AG09309 (cell line): ENCODE data around the gene DUSP15.

Experiments
- DNase-seq: peaks from one replicate; pipeline ENCODE4 v3.0.0-alpha.2; 2010; ENCODE audit warnings: low read depth
- H3K4me3 ChIP-seq: 2 replicates; pipeline ENCODE4 v1.5.1; 2011; ENCODE audit warnings: mild to moderate bottlenecking, low read depth, low read length, moderate library complexity; ENCODE audit not compliant: control insufficient read depth
- TF ChIP-seq, protein P1 (sequence below): IDR thresholded peaks from 2 replicates; pipeline ENCODE4 v1.5.1; 2011; ENCODE audit warnings: mild to moderate bottlenecking, low read depth, low read length, inconsistent platforms; ENCODE audit not compliant: insufficient read depth, control insufficient read depth; ENCODE audit errors: missing control alignments

DUSP15 gene

DNA sequence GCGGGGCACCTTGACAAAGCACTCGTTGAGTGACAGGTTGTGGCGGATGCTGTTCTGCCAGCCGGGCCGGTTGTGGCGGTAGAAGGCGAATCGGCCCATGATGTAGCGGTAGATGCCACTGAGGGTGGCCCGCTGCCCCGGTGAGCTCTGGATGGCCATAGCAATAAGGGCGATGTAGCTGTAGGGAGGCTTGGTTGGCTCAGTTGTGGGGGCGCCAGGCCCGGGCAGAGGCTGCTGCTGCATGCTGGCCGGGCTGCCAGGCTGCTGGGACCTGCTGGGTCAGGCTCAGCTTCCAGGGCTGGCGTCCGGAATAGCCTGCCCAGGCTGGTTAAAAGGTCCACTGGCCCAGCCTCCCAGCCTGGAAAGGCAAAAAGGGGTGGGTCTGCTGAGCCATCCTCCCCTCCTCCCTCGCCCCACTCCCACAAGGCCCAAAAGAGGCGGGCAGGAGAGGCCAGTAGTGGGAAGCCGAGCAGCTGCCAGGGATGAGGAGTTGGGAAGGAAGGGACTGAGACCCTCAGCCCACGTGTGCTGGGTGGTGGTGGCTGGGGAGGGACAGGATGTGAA is 24.9 kb downstream of the DUSP15 start, which contains the start of gene FOXS1:
FOXS1 (minus strand) TSS at position 305 of the 564 bp plus-strand sequence; CDS start at position 243, 62 bp downstream.
- H3K4me3 ChIP-seq: no peak within 1 kb of the TSS
- no peak for DNase-seq
- TF ChIP-seq, protein P1, sequence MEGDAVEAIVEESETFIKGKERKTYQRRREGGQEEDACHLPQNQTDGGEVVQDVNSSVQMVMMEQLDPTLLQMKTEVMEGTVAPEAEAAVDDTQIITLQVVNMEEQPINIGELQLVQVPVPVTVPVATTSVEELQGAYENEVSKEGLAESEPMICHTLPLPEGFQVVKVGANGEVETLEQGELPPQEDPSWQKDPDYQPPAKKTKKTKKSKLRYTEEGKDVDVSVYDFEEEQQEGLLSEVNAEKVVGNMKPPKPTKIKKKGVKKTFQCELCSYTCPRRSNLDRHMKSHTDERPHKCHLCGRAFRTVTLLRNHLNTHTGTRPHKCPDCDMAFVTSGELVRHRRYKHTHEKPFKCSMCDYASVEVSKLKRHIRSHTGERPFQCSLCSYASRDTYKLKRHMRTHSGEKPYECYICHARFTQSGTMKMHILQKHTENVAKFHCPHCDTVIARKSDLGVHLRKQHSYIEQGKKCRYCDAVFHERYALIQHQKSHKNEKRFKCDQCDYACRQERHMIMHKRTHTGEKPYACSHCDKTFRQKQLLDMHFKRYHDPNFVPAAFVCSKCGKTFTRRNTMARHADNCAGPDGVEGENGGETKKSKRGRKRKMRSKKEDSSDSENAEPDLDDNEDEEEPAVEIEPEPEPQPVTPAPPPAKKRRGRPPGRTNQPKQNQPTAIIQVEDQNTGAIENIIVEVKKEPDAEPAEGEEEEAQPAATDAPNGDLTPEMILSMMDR: no peak

DNA sequence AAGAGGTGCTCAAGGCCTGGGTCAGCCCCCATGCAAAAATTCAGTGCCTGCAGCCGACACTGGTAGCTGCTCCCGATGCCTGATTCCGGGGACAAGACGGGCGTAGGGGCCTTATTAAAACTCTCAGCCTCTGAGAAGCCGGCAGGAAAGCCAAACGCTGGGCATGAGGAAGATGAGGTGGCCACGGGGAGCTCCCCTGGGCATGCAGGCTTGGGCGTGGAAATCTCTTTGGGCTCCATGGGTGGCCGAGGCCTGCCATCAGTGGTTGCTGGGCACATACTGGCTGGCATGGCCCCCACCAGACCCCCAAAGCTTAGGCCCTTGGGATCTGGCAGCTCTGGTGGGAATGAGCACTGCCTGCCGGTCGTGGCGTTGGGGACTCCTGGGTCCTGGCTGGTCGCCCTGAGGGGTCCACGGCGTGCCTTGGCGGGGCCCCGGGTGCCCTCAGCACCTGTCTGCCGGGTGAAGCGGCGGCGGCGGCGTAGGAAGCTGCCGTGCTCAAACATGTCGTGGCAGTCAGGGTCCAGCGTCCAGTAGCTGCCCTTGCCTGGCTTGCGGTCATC is 25.5 kb downstream of the DUSP15 start:
- DNase-seq: no peak
- TF ChIP-seq, protein P1: no peak
- no peak overlapping the region for H3K4me3 ChIP-seq

DNA sequence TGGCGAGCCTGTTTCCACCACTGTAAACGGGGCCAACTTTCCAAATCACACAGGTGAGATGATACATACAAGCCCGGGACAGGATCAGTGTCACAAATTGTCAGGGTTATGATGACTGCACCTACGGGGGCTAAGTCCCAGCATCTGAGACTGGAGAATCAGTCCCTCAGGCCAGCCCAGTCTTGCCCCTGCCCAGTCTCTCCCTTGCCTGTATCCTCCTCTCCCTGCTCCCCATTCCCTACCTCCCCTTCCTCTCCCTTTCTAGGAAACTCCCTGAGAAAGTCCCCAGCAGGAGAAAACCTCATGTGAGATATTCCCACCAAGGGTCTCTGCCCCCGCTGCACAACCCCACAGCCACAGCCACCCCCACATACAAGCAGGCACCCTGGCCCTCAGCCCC is 26.4 kb downstream of the DUSP15 start:
- TF ChIP-seq, protein P1: no peak
- no peak overlapping the region for H3K4me3 ChIP-seq
- no peak for DNase-seq

DNA sequence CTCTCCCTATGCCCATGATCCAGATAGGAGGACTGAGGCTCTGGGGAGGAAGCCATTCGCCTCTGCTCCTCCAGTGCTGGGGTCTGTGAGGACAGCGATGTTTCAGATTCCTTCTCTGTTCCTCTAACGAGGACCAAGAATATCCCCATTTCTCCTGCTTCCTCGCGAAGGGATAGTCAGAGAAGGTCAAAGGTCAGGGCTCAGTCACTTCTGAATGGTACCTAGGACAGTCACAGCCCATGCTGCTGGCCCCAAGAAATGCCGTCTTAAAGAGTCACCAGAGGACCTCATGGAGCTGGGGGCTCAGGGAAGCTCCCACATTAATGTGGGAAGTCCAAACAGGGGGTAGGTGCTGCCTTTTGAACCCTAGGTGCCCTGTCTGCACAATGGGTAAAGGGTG is 27.0 kb downstream of the DUSP15 start:
- no peak for DNase-seq
- H3K4me3 ChIP-seq: no peak overlapping the region
- TF ChIP-seq, protein P1: no peak

DNA sequence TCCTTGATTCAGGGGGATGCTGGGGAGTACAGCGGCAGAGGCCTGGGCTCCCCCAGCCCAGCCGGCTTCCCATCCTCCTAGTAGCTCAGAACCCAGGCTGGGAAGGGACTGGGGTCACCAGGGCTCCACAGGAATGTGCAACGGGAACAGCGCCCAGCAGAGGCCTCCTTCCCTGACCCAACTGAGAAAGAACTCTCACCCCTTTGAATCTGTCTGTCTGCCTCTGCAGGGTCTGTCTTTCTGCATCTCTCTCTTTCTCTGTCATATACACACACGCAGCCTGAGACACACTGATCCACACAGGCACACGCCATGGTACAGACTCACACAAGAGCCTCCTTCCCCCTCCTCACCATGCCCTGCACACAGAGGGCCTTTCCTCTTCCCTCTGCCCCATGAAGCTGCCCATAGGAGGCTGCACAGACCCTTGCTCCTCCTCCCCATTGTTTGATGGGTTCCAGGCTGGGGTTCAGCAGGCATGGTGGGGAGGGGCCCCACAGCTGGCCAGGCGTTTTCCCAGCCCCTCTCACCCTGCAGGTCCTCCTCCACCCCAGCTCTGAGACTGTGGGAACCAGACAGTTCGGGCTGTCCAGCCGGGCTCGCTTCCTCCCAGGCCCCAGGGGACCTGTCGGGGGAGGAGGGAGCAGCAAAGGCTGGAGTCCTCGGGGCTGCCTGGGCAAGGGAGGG is 27.7 kb downstream of the DUSP15 start:
- TF ChIP-seq, protein P1: no peak

DNA sequence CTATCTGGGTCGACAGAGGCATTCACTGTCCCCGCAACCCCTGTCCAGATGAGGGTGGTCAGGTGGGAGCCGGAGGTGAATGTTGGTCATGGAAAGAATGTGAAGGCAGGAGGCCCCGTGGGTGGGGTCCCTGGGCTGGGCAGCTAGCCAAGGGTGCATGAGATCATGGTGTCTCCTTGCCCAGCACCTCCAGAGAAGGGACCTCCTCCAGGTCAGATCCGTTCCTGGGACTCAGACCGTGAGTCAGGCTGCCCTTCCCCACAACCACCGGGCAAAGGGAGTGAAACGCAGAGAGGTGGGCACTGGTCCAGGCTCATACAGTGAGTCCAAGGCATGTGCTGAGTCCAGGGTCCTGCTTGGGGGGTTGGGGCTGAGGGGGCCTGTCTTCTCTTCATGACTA is 28.4 kb downstream of the DUSP15 start:
- no peak overlapping the region for H3K4me3 ChIP-seq
- TF ChIP-seq, protein P1: no peak
- no peak for DNase-seq

More for the DNA sequence above, 27.7 kb downstream of the DUSP15 start:
- DNase-seq: no peak
- H3K4me3 ChIP-seq: no peak overlapping the region
